GM21786 (cell line): ENCODE measurements around the gene FAM13A.

ENCODE experiments used
- ATAC-seq: cut with Tn5 transposase; IDR thresholded peaks from one replicate; pipeline ENCODE4 v1.9.1; 2021; ENCODE audit not compliant: unreplicated experiment

The FAM13A gene

GRCh38 chr4:88693792-88694191 is 363.2 kb downstream of the FAM13A start:
- no peak for ATAC-seq

DNA sequence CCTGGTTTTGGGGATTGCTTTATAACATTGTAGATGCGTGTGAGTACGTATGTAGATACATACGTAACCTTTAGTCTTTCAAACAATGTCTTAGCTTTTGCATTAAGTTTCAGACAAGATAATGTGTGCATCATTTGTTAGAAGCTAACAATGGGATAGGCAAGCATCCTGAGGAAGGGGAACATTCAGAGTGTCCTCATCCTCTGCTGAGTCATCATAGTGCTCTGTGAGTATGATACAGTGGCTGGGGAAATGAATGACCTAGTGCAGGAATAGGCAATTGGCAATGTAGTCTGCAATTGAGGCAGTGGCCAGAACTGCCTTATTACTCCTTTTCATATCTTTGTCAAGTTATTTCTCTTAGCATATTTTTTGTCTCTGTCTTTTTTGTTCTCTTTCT is 366.6 kb downstream of the FAM13A start:
- no peak for ATAC-seq

DNA sequence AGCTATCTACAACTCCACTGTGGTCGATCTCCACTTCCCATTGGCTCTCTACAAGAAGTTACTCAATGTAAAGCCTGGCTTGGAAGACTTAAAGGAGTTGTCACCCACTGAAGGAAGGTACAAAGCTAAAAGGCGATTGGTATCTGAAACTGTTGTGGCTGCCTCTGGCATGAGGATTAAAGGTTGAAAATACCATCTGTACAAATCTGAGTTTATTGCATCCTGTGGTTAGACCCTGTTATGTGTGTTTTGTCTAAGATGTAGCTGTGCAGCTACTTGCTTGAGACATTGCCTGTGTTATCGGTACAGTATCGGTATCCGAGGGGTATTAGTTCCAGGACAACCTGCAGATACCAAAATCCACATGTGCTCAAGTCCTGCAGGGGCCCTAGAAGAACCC is 375.8 kb downstream of the FAM13A start:
- ATAC-seq: no peak
